ENCODE data around the gene ARHGAP32.
"Not testable (repeated sequence)": the region's sequence is repeated elsewhere in the genome, so short reads cannot be mapped to it uniquely, and the experiment has no call there.

ARHGAP32 gene

DNA sequence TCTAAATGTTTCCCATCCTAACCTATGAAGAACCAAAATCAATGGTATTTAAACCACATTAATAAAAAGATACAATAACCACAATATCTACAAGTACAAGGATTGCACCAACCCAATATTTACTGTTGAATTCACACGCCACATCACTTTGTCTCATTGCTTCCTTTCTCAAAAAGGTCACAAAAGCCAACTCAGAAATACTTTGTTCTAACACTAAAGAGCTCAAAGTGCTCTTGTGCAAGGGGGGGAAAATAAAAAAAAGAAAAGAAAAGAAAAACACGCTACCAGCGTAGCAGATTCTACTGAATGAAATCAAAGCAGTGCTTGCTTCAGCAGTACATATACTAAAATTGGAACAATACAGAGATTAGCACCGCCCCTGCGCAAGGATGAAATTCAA, 10.5 kb upstream of the ARHGAP32 start:
- DNase-seq (ENCODE audit: low spot score): no peak

DNA sequence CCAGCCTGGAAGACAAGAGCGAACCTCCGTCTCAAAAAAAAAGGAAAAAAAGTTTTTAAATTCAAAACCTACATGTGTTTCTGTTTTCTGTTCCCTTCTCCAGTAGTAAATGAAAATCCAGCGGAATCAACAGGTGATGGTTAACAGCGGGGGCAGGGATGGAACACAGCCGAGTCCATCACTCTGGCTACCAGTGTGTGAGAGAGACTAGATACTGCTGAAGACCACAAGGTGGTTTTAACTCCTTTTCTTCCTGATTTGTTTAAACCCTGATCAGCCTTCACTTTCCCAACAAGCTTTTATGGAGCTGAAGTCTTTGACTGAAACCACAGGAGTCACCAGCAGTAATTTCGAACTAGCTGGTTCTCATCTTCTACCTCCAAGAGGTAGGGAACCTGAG, 3.6 kb upstream of the ARHGAP32 start:
- no peak for DNase-seq (ENCODE audit: low spot score)

DNA sequence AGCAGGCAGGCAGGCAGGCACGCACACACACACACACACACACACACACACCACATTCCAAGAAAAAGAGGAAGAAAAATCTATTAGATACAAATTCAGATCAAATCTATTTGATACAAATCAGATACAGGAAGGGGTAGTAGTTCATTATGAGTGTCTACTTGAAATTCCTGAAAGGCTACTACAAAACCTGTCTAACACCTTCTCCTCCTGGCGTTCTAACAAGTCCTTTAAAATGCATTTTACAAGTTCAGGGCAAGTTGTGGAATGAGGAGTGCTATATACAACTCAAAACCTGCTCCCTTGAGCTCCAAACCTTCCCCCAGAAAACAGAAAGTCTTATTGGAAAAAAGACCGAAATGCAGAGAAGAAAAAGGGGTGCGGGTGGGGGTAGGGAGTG, 476 bp downstream of the ARHGAP32 start:
- no peak for DNase-seq (ENCODE audit: low spot score)

DNA sequence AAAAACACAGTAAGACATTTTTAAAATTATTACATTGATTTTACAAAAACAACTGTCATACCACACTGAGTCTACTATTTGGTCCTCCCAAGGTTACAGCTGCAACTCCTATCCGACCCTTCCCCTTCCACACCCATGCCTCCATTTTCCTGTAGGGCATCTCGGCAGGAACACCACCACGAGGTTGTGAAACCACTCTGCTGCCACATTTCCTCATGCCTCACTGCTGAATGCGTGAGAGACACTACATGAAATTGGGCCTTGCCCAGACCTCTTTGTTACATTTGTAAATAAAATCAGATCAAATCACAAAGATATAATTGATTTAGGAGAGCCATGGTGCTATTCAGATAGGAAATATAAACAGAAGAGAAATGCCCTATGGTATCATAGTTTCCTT, 2.0 kb downstream of the ARHGAP32 start:
- no peak for DNase-seq (ENCODE audit: low spot score)

DNA sequence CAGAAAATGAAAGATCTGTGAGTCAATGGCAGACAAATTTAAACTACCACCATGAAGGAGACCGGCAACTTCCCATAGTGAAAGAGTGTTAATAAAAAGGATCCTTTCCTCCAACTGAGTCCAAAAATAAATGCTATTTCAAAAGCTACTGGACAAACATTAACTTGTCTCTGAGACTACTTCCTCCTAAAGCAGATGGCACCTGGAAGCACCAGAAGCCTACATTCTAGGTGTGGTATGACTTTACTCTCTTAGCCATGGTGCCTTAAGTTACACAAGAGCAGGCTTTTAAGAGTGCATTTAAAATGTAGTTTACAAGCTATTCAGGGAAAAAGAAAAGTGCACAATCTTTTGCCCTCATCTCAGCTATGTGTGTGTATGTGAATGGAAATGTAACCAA, 2.5 kb downstream of the ARHGAP32 start:
- DNase-seq (ENCODE audit: low spot score): no peak

DNA sequence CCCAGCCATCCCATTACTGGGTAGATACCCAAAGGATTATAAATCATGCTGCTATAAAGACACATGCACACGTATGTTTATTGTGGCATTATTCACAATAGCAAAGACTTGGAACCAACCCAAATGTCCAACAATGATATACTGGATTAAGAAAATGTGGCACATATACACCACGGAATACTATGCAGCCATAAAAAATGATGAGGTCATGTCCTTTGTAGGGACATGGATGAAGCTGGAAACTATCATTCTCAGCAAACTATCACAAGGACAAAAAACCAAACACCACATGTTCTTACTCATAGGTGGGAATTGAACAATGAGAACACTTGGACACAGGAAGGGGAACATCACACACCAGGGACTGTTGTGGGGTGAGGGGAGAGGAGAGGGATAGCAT, 7.0 kb downstream of the ARHGAP32 start:
- DNase-seq (ENCODE audit: low spot score): not testable (repeated sequence)

DNA sequence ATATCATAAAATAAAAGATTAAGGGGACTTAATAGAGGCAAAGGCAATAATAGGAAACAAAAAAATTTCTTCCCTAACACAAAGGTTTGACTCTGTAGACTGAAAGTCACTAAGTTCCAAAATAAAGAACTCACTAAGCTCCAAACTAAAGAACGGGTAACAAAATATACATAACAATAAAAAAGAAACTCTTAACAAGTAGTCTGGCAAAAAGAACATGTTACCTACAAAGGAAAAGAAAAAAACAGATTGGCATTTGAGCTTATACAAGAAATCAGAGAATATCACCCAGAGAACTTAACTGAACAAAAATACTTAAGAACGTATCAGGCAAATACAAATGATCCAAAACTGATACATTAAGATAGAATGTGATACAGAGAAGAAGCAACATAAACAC, 7.5 kb downstream of the ARHGAP32 start:
- DNase-seq (ENCODE audit: low spot score): no peak

DNA sequence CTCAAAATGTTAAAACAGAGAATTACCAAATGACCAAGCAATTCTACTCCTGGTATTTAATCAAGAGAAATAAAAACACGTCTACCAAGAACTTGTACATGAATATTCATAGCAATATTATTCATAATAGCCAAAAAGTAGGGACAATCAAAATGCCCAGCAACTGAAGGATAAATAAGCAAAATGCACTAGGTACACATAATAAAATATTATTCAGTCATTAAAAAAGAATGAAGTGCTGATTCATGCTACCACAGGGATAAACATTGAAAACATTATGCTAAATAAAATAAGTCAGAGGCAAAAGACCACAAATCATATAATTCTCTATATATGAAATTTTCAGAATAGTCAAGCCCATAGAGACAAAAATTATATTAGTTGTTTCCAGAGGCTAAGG, 24.8 kb downstream of the ARHGAP32 start:
- no peak for DNase-seq (ENCODE audit: low spot score)

DNA sequence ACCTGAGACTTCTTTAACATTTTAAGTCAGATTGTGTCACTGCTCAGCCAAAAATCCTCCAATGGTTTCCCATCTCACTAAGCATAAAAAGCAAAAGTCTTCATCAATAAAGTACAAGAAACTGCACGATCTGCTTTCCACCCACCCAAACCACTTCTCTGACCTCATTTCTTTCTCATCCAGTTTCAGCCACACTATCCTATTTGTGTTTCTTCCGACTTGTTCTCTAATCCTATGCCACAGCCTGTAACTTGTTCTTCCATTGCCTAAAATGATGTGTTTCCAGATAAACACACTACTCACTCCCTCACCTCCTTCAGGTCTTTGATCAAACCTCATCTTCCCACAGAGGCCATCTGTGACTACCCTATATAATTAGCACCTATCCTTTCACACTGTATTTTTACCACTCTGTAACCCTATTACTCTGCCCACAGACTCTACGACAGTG, 28.4 kb downstream of the ARHGAP32 start:
- no peak for DNase-seq (ENCODE audit: low spot score)

DNA sequence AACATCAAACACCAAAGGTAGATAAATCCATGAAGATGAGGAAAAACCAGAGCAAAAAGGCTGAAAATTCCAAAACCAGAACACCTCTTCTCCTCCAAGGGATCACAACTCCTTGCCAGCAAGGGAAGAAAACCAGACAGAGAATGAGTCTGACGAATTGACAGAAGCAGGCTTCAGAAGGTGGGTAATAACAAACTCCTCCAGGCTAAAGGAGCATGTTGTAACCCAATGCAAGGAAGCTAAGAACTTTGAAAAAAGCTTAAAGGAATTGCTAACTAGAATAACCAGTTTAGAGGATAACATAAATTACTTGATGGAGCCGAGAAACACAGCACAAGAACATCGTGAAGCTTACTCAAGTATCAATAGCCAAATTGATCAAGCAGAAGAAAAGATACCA, 35.0 kb downstream of the ARHGAP32 start:
- not testable (repeated sequence) for DNase-seq (ENCODE audit: low spot score)

DNA sequence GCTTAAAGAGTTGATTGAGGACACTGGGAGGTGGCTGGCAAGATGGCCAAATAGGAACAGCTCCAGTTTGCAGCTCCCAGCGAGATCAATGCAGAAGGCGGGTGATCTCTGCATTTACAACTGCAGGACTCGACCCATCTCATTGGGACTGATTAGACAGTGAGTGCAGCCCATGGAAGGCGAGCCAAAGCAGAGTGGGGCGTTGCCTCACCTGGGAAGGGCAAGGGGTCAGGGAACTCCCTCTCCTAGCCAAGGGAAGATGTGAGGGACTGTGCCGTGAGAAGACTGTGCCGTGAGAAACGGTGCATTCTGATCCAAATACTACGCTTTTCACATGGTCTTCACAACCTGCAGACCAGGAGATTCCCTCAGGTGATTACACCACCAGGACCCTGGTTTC, 36.4 kb downstream of the ARHGAP32 start:
- no peak for DNase-seq (ENCODE audit: low spot score)

DNA sequence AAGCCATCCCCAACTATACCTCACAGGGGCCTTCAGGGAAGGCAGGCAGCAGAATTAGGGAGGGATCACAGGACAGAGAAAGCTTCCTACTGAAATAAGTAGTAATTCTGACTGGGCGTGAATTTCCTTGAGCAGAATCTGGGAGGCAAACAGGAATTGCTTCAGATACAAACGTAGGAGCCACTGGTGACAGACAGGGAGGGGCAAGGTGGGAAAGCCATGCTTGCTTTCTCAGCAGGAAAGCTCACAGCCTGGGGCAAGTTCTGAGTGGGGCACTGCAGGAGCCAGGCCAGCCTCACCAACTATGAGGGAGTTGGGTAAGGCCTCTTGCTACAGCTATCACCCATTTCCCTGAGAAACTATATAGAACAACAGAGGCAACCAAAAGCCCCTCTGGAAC, 43.6 kb downstream of the ARHGAP32 start:
- no peak for DNase-seq (ENCODE audit: low spot score)

DNA sequence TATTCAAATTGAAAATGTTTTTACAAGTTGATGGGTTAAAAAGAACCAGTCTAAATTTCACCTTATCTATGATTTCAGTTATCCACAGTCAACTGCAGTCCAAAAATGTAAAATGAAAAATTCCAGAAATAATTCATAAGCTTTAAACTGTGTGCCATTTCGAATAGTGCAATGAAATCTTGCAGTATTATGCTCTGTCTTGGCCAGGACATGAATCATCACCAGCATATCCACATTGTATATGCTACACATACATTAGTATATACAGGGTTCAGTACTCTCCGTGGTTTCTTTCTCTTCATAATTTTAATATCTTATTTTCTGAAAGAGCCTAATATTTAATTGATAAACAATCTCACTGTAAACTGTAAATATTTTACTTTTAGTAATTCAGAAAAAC, 45.9 kb downstream of the ARHGAP32 start:
- DNase-seq (ENCODE audit: low spot score): no peak

DNA sequence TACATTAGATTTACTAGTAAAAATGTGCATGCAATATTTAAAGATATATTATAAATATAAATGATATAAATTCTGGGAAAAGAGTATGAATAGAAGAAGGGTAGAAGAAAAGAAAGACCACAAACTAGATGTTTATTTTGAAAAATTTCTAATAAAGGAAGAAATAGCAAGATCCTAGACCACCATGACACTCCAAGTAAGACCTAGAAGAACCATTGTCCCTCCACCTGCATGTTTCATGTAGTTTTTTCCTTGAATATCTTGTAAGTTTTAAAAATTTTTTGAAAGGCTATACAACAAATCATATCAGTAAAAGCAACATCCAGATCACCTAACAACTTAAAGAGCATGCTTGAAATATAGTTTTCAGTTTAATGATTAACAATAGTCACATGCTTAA, 46.8 kb downstream of the ARHGAP32 start:
- no peak for DNase-seq (ENCODE audit: low spot score)

DNA sequence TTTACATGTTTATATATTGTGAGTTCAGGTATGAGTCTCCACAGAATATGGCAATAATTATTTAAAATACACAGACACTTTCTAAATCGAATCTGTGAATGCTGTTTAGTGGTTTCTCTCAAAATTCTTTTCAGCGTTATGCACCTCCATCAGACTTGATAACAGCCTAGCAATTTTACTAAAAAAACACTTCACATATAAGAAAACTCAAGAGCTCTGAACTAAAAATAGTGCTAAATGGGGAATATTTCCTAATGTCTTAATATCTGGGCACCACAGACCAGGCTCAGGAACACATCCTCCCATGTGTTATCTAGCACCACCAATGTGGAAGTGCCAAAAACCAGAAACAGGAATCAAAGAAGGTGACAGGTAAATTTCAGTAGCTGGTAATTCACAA, 47.9 kb downstream of the ARHGAP32 start:
- no peak for DNase-seq (ENCODE audit: low spot score)

DNA sequence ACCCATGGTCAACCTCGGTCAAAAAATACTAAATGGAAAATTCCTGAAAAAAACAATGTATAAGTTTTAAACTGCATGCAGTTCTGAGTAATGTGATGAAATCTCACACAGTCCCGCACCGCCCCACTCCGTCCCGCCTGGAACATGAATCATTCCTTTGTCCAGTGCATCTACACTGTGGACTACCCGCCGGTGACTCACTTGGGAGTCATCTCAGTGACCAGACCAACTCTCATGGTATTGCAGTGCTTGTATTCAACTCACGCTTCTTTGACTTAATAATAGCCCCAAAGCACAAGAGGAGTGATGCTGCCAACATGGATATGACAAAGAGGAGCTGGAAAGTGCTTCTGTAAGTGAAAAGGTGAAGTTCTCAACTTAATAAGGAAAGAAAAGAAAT, 48.8 kb downstream of the ARHGAP32 start:
- no peak for DNase-seq (ENCODE audit: low spot score)

DNA sequence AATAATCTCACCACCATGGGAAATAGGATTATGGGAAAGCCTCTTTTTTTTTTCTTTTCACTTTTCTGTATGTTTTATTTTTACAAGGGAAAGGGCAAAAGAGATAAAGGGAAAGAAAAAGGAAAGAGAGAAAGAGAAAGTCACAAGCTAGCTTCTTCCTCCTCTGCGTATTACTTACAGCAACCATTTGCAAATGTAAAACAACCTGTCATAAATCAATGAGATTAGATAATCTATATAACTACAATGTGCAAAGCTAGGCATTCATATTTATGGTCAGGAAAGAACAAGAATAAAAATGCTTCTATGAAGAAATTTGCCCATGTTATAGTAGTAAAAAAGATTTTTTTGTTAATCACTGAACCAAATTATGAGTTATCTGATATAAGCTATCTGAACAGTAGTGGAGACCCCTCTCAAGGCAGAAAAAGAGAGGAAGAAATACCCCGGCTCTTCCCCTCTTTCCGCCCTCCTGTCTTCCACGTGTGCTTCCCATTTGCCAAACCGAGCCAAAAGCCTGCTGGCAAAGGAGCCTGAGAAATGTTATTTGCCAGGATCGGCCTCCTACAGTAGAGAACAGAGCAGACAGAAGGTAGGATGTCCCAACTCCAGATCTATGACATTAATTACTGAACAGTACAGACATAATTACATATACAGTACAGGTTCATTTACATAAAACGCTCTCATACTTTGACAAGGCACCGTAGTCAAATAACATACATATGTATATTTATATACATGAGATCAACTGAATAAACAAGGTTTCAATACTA, 50.2 kb downstream of the ARHGAP32 start:
- DNase-seq (ENCODE audit: low spot score): no peak

DNA sequence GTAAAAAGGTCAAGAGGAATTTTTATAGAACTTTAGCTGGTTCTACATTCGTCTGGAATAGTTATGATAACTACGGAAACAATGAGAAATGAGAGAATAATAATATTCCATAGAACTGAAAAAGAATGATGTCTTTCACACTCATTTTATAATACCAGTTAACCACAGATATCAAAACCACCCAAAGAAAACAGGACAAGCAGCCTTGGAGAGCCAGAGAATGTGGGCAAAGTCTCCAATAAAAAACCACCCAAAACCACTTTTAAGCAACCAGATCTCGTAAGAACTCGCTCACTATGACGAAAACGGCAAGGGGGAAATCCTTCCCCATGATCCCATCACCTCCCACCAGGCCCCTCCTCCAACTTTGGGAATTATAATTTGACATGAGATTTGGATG, 60.8 kb downstream of the ARHGAP32 start:
- no peak for DNase-seq (ENCODE audit: low spot score)

DNA sequence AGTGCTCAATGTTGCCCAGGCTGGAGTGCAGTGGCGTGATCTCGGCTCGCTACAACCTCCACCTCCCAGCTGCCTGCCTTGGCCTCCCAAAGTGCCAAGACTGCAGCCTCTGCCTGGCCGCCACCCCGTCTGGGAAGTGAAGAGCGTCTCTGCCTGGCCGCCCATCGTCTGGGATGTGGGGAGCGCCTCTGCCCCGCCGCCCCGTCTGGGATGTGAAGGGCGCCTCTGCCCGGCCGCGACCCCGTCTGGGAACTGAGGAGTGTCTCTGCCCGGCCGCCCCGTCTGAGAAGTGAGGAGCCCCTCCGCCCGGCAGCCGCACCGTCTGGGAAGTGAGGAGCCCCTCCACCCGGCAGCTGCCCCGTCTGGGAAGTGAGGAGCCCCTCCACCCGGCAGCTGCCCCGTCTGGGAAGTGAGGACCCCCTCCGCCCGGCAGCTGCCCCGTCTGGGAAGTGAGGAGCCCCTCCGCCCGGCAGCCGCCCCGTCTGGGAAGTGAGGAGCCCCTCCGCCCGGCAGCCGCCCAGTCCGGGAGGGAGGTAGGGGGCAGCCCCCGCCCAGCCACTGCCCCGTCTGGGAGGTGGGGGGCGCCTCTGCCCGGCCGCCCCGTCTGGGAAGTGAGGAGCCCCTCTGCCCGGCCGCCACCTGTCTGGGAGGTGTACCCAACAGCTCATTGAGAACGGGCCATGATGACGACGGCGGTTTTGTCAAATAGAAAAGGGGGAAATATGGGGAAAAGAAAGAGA, 63.1 kb downstream of the ARHGAP32 start:
- not testable (repeated sequence) for DNase-seq (ENCODE audit: low spot score)

DNA sequence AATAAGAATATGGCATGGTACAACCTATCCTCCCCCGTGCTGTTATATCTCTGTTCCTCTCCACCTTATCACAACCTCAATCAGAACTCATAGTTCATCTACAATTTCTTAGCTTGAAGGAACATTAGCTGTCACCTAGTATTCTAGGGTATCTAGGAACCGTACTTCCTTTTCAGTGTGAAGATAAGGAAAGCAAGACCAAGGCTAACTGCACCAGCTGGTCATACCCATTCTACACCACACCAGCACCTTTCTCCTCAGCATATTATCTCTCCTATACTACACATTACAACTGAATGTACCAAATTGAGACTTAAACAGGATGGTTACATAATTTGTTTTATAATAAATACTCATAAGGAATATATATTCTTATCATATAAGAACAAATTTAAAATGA, 73.1 kb downstream of the ARHGAP32 start:
- no peak for DNase-seq (ENCODE audit: low spot score)

DNA sequence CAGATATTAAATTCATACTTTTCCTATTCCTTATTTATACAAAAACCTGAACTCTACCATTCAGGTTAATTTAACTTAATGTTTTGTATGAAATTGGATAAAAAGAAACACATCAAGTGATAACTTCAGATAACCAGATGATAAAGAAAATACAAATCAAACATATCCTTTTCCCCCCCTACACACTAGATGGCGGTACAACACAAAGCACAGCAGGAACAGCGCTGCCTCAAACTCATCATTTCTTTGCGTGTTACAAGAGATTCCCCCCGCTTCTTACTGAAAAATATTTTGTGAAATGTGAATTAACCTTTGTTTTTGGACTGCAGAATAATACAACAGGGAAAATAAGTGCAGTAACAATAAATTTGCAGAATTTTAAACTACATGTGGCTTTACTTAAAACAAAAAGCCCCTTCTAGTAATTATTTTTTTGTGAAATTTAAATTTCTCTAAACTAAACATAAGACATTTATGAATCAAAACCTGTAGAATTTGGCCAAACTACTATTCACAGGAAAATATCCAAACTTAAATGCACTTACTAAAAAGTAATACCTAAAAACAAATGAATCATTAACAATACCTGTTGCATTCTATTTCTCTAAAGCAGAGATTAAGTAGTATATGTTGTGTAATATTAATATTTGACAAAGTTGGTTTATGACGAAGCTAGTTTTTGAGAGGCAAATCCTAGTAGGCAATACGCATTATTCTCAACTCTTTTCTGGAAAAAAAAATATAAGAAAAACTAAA, 74.4 kb downstream of the ARHGAP32 start:
- peak; percentile 52 for DNase-seq (ENCODE audit: low spot score)

DNA sequence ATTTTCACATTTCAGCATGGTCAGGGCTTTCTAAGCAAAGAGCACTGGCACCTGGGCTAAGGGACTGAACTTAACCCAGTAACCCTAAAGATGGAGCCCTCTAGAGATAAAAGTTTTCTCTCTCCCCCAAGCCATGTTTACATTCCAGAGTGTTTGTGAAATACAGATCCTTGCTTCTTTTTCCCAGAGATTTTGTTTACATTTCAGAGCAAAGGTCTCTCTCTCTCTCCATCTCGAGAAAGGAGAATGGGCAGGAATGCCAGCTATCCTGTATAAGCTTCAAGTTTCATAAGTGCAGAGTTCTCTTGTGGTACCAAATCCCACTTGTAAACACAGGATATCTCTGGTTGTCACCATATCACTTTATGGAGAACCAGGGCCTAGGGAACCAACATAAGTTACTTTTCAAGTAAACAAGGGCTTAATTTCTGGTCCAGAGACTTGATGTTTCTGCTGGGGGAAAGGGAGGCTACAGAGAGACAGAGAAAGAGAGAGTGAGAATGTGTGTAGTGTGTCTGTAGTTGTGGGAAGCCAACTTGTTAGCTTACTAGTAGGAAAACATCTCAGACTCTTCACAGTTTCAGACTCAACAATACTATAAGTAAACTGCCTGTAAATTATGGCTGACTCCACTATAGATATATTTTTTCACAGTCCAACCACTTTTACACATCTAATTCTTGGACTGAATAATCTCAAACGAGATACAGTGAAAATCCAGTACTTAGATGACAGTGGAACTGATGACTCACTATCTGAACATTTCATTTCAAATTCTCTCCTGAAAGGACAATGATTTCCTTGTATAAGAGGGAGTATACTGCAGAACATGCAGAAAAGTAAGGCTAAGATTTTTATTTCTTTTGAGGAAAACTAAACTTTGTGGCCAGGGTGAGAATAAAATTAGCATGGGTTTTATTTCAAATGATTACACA, 76.2 kb downstream of the ARHGAP32 start:
- no peak for DNase-seq (ENCODE audit: low spot score)

Measured in CD4-positive, alpha-beta T cell treated with Interleukin-6 at 100 ng/mL for 8 hours (primary cell).